ENCODE data around the gene EDNRA.
"Not testable (repeated sequence)": the region's sequence is repeated elsewhere in the genome, so short reads cannot be mapped to it uniquely, and the experiment has no call there.

The EDNRA gene

DNA sequence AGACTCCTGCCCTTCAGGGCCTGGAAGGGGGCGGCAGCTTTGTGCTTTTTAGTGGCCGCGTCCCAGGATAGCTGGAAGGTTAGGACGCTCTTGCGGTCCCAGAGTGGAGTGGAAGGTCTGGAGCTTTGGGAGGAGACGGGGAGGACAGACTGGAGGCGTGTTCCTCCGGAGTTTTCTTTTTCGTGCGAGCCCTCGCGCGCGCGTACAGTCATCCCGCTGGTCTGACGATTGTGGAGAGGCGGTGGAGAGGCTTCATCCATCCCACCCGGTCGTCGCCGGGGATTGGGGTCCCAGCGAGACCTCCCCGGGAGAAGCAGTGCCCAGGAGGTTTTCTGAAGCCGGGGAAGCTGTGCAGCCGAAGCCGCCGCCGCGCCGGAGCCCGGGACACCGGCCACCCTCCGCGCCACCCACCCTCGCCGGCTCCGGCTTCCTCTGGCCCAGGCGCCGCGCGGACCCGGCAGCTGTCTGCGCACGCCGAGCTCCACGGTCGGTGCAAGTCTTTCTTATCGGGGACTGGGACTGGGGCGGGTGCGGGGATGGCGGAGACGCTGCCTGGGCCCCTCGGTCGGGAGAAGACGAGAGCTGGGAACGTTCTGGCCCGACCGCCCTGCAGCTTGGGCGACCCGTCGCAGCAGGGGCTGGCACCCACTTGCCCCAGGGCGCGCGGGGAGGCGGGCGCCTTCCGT is at the start of gene EDNRA:
TSS of gene EDNRA (plus strand) at position 207 of the 686 bp plus-strand sequence. CDS start 4,585 bp downstream, outside the sequence.
- DNase-seq = no peak

DNA sequence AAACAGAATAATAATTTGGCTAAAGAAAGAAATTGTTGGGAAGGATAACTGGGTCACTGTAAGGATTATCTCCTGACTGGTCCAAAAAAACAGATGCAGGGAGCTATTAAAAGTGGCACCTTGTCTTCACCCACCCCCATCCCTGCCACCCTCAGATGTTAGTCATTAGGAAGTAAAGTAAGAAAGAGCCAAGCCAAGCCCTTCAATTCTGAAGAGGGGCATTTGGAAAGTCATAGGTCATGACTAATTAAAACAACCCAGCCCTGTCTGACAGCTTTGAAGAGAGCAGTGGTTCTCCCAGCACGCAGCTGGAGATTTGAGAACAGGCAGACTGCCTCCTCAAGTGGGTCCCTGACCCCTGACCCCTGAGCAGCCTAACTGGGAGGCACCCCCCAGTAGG is 46.5 kb upstream of the EDNRA start:
- not testable (repeated sequence) for DNase-seq

DNA sequence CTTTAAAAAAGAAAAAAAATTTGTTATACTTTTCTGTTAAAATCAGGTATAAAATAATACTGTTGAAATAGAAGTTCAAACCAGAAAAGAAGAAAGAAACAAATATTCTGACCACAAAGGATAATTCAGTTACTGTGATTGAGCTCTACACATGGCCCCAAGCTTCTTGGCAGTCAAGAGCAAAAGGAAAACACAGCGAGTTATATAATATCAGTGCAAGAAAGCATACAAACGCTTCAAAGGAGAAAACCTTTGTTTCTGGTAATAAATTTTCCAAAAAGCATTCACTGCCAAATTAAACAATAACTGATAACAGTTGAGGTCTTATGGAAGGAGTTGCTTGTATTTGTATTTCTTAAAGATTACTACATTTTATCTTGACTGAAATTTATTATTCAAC is 40.5 kb upstream of the EDNRA start:
- no peak for DNase-seq

DNA sequence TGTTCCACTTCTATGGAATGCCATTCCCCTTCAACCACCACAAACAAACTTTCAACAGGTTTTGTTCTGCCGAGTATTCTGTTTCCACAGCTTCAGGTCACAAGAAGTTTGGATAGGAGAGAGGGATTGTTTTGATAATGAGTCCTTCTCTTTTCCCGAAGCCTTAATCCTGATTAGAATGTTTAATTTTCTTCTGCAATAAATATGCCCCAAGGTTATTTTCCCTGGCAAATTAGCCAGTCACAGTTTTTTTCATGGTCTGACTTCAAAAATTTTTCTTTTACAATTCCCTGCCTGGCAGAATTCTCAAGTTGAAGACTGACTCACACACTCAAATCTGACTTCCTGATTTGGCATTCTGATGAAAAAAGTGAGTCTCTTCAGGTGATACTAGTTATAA is 33.1 kb upstream of the EDNRA start:
- no peak for DNase-seq

DNA sequence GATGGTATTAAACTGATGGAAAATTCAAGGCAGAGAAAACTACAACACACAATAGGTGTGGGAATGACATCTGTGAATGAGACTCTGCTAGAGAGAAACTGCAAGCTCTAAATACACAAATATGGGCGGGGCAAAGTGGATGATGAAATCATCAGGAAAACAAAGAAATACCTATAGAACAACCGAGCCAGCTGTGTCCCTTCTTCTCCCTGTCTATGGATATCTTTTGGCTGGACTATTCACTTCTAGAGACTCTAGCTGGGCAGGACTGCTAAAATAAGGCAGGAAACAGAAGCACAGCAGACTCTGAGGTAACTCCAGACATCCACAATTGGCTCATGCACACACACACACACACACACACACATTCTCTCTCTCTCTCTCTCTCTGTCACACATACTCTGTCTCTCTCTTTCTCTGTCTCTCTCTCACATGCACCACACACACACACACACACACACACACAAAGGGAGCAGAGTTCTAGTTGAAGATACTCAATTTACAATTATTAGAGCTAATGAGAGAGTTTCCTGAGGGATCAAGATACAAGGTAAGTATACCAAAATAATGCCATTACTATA is 27.2 kb upstream of the EDNRA start:
- DNase-seq = no peak

DNA sequence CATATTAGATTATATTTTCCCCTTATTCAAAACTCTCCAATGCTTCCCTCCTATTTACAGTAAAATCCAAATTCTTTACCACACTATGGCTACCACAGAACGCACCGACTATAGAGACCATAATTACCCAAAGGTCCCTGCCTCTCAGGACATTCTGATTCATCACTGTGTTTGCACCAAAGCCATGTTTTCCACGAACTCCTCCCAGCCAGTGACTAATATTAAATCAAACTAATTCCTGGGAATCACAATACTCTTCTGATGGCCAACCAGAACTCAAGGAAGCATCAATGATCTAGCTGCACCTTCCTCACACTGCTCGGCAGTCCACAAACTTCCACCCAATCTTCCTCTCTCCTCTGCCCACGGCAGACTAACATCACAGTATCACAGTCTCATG is 24.2 kb upstream of the EDNRA start:
- no peak for DNase-seq

DNA sequence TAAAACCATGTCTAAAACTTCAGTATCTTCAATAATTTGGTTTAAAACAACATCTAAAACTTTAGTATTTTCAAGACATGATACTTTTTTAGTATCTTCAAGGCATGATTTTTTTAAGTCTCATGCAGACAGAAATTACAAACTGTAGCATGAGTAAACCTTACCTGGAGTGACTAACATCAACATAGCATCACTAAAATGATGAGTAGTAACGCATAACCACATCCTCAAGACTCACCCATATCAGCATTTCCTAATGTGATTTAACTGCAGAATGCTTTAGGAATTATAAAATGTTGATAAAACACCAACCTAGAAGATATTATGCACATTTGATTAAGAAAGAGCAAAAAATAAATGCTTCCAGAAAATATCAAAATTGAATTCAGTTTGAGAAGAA is 19.7 kb upstream of the EDNRA start:
- DNase-seq = no peak

DNA sequence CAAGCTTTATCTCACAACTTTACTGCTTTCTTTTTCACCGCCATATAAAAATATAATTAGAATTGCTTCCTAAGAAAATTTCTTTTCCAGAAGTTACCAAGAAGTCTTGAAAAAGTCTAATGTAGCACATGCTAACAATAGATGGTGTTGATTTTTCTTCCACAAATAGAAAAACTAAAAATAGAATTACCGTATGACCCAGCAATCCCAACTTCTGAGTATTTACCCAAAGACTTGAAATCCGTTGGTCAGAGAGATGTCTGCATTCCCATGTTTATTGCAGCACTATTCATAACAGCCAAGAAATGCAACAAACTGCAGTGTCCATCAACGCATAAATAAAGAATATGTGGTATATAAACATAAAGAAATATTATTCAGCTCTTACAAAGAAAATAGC is 17.8 kb upstream of the EDNRA start:
- no peak for DNase-seq

DNA sequence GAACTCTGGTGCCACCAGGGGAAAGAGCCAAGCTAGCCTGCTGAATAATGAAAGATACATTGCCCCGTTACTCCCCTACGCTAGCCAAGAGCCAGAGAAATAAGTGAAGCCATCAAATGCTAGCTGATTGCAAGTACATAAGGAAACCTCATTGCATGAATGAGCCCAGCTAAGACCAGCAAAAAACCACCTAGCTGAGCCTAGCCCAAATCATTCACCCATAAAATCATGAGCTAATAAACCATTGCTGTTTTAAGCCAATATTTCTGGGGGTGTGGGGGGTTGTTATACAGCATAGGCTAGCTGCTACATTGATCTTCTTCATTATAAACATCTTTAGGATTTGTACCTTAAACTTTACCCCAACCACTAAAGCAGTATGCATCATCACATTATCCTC is 15.4 kb upstream of the EDNRA start:
- no peak for DNase-seq

DNA sequence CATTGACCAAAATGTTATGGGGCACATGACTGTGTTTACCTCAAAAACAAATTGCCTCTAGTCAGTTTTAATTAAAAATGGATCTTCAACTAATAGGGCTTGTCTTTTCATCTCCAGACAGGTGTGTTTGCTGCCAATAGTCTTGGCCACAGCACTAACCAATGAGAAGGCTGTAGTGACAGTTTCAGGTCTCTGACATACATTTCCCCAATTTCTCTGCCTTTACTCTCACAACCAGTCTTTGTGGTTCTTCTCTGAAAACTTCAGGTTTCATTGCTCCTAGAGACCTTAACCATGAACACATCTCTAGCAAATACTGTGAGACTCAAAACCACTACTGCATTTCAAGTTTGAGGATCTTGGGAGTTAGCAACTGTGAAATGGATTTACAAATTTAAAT is 3.5 kb upstream of the EDNRA start:
- no peak for DNase-seq

DNA sequence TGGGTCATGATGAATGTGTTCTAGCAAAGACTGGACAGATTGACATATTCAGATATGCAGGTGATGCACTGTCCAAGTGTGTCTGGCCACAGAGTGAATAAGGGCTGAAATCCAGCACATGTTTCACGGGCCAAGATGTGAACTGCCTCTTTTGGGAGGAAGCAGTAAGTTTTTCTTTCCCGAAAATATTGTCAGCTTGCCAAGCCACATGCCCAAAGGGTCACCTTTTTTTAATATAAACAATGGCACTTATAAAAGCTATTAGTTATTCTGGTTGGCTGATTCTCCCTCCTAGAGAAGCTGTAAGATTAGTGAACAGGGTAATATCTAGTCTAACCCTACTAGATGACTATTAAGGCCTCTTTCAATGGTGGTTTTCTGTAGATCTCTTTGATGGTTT is 1.5 kb upstream of the EDNRA start:
- no peak for DNase-seq

DNA sequence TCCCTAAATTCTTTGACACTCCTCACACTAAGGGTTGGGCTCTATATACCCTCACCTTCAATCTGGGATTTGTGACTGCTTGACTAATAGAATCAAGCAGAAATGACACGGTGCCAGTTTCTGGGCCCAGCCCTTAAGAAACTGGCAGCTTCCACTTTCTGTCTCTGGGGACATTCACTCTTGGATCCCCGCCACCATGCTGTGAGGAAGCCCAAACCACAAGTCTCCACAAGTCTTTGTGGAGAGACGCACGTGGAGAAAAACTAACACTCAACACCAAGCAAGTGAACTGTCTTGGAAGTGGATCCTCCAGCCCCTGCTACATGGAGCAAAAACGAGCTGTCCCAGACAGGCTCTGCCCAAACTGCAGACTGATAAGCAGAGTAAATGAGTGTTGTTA is 1.1 kb upstream of the EDNRA start:
- no peak for DNase-seq

DNA sequence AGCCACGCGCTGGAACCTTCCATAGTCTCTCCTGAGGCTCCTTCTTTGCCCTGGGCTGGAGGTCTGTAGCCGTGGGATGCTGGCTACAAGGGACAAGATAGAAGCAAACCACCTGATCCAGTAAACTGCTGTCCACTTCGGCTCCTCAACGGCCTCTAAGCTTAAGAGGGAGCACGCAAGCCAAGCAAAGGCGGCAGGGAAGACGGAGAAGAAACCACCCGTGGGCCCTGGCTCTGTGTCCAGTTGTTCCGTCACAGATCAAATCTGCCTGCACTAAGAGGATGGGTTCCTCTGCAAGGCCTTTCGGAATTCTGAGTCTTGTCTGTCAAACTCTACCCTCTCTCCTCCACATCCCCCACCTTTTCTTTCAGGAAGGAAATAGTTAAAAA is 401 bp upstream of the EDNRA start:
- no peak for DNase-seq

DNA sequence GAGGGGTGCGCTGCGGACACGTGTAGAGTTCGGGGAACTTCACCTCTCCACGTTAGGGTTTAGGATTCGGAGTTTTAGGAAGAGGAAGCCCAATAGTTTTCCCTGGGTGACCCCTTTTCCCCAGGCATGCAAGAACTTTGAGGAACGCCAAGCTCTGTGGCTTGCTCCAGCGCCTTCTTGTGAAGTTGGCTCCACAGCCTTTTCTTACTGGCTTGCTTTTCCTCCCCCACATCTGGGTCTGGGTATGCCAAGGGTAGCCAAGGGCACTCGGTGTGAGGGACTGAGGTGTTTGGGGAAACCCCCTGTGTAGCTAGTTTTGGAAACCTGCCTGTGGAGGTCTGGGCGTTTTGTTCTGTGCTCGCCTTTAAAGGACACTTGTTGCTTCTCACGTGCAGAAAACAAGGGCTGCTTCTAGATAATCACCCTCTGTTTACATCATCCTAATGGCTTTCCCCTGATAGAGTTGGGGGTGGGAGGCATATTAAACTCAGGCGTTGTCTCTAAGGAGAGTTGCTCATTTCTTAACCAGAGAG is 746 bp downstream of the EDNRA start:
- DNase-seq = no peak

DNA sequence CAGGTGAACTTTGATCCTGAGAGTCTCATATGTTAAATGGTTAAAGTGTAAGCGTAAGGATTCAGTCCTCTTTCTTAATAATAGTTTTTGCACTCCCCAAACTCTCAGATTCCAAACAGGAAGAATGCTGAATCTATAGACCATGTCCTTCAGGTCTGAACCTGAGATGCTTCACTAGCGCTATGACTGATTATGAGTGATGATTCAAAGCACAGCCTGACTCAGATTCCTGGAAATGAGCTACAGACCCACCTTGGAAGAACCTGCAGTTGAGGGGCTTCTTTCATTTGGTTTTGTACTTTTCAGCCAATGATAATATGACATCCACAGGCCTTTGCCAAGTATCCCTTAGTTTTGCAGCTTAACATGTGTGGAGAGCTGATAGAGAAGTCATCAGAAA is 1.4 kb downstream of the EDNRA start:
- no peak for DNase-seq

DNA sequence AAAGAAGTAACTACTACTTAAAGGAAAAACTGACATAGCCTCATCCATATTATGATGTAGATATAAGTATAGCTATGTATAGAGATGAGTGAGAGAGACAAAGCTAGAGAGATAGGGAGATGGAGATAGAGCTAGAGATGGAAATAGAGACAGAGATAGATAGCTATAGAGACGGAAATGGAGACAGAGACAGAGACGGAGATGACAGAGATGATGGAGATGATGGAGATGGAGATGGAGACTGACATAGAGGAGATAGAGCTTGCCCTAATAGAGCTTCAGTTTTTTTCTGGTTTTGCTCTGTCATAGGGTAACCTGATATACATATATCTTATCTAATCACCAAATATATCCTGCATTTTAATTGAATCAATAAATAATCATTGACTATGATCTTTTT is 4.3 kb downstream of the EDNRA start:
- no peak for DNase-seq

DNA sequence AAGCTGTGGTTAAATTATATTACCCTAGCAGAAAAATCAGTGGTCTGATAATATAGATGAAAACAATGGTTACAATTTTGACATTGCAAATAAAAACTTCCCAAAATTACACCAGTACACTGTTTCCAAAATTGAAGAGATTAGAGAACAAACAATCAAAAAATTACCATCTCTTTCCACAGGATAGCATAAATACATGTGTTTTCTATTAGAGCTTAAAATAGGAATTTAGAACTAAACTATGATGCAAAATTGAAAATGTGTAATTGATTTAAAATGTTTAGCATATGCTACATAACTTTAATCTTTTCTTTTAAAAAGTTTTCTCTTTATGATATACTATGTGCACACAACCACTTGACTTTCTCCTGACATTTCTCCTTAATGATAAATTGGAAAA is 6.7 kb downstream of the EDNRA start:
- no peak for DNase-seq

DNA sequence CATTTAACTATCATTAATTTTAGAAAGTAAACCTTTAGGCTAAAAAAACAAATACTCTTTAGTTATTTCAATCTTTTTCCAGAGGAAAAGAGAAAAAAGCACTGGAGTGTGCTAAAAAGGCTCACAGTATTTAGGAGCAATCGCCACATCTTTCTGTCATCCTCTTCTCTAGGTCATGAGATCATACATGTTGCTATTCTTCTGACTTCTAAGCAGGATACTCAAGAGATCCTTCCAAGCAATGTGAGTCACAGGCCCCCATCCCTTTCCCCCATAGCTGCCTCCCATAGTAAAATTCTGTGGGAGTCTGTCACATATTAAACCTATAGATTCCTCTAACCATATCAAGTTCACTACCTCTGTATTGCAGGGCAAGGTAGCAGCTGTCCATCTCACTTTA is 7.7 kb downstream of the EDNRA start:
- DNase-seq = no peak

DNA sequence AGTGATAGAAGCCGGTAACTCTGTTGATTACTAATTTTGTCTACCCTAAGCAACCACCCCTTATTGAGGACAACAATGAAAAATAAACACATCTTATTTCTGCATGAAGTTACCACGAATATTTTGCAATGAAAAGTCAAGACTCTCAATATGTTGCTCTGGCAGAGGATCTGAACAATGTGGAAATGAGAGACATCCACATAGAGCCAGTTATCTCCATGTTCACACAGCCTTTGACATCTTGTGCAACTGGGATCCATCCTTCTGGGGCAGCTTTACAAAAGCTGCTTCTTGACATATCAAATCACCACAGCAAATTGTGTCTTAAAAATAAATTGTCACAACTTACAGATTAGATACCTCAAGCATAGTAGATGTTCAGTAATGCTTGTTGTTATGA is 10.2 kb downstream of the EDNRA start:
- no peak for DNase-seq

DNA sequence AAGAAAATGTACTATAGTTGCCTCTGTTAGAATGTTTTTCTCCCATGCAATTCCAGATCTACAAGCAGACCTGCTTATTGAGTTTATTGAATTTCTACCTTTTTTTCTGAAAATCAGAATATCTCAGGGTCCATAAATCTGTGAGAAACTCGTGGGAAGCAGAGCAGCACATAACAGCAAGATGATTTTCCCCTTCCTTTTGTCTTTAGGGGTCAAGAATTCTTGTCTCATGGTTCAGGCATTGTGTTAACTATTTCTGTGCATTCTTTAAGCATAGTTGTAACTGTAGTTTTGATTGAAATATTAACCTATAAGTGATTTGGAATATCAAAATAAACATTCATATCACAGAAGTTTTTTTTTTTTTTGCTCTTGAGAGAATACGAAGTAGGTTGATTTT is 11.4 kb downstream of the EDNRA start:
- DNase-seq = no peak

DNA sequence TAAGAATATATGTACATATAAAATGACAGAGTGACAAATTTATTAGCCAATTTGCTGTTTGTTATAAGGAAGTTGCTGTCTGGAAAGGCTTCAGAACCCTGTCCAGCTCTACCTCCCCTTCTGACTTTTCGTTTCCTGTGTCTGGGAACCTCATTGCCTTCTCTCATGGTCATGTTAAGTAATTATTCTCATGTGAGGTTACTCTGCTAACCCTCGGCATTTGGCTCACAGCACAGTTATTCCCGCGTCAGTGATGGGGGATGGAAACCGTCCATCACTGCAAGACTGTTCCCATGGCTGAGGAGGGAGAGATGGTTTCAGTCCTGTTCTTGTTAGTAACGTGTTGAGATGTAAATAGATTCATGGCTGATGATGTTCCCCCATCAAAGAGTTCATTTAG is 11.9 kb downstream of the EDNRA start:
- DNase-seq = no peak

DNA sequence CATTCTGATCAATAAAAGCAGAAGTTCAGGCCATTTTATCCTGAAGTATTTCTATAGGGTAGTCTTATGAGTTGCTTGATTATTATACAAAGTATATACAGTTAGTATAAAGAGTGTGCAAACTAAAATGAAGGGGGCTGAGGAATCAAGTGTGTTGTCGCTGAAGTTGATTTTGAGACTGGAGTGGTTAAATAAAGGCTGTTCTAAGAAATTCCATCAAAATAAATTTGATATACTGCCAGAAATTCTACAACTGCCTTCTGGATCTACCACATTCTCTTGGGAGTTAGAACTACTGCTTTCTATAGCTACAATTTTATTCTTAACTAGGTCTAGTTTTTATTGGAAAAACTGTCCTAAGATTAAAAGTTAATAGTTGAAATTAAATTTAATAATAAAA is 12.4 kb downstream of the EDNRA start:
- no peak for DNase-seq

DNA sequence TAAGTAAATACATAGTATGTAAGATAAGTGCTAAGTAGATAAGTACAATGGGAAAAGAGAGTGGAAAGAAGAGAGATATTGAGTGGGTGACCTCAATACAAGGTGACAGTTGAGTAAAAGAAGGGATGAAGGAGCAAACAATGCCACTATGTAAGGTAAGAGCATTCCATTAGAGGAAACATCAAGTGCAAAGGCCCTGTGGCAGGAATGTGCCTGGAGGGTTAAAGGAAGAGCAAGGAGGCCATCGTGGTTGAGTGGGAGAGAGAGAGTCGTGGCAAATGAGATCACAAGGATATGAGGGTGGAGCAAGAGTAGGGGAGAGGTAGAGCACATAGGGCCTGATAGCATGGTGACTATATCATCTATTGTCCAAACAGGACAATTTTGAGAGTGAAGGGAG is 13.4 kb downstream of the EDNRA start:
- no peak for DNase-seq

DNA sequence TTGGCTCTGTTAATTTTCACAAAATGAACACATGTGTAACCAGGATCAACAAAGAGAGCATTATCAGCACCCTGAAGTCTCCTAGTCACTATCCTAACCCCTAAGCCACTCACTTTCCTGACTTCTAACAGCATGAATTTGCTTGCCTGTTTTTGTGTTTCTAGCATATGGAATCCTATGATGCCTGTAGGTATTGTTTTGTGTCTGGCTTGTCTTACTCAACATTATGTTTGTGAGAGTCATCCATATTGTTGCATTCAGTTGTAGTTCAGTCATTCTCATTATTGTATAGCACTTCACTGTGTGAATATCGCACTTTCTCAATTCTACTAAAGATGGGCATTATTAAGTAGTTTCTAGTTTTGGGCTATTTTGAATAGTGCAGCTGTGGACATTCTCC is 15.6 kb downstream of the EDNRA start:
- no peak for DNase-seq

DNA sequence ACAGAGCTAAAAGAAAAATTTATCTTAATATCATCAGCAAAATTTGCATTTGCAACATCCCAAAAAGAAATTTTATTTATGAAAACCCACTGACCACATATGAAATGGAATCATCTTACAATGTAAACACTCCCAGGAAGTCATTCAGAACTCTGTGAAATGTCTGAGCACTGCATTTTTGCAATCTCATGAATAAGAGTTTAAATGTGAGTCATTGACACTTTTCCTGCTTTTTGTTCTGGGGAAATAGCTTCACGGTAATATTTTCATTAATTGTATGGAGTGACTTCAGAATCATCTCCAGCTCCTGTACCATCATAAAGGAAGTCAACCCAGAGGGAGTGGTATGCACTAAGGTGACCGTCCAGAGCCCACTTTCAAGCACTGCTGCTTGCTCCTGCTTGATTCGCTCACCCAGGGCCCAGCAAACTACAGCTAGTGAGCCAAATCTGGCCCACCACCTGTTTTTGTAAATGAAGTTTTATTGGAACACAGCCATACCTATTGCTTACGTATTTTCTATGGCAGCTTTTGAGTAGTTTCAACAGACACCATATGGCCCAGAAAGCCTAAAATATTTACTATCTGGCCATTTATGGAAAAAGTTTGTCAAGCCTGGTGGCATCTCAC is 17.2 kb downstream of the EDNRA start:
- no peak for DNase-seq

Measured in NCI-H1694 (cell line).